Fibroblast of upper back skin (primary cell): ENCODE data around the gene NRXN3.
"Not testable (repeated sequence)": the region's sequence is repeated elsewhere in the genome, so short reads cannot be mapped to it uniquely, and the experiment has no call there.

Experiments used
- DNase-seq: peaks from one replicate; pipeline ENCODE4 v3.0.0-alpha.2; 2013

Gene NRXN3

DNA sequence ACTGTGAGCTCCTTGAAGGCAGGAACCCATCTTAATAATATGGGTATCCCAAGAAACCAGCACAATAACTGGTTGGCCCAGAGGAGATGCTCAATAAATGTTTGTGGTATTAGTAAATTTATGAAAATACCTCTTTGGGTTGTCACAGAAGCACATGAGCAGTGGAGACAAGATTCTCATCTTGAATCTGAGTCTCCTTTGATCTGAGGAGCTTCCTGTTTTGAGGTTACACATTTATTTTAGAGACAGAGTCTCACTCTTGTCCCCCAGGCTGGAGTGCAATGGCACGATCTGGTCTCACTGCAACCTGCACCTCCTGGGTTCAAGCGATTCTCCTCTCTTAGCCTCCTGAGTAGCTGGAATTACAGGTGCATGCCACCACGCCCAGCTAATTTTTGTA is 247.4 kb downstream of the NRXN3 start:
- no peak for DNase-seq

DNA sequence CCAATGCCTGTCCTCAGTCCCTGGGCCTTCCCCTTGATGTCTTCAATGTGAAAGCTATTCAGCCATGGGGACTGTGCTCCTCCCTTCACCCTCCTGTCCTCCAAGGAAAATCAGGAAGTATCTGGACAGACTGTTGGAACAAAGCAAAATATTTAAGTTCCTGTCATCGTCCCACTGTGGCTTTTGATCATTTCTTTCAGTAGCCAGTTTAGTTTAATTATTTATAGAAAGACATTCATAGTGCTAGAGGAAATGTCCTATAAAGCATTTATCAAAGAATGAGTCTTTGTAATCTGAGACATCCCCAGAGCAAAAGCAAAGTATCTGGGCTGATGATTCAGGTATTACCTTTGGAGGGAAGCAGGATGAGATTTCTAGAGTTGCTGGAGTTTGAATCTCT is 254.1 kb downstream of the NRXN3 start:
- DNase-seq: no peak

DNA sequence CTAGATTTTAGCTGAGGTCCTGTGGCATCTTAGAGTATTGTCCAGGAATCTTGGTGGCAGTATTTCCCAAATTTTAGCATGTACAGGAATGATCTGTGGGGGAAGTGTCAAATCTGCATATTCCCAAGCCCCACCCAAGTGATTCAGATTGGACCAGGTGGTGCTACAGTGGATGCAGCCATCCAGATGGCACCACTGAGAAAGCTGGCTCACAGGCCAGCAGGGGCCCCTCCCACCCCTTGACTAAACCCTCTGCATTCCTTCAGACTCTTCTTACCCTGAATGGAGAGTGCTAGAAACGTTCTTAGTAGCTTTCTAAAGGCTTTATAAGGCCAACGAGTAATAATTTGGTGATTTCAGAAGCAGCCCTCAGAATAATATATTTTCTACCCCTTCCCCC is 255.2 kb downstream of the NRXN3 start:
- no peak for DNase-seq

DNA sequence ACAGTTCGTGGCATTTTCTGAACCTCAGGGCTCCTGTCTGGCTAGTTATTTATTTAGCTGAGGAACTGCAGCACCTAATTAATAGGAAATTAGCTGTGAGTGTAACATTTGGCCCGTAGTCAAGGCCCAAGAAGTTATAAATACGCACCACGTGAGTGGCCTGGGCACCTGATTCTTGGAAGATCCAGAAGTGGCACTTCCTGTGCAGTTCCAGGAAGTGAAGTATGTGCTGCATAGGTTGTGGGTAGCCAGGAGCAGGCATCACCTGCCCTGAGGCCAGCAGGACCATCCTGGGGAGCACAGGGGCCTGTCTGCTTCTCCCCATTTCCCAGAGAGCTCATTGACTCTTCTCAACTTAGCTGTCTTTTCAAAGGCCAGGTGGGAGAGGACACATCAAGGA is 255.6 kb downstream of the NRXN3 start:
- DNase-seq: no peak

DNA sequence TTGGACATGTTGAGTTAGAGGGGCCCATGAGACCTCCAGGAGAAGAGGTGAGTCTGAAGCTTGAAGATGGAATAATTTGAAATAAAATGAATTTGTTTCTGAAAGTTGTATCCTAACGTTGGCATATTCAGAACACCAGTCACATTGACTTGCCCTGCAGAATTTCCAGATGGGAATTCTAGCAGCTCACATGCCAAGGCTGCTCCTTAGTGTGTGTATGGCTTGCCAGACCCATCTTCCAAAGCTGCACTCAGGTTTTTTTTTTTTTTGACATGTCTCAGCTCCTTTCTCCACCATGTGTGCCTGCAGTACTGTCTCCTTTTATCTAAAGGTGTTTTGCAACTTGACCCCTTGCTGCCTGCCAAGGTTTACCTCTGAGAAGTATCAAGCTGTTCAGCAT is 261.9 kb downstream of the NRXN3 start:
- no peak for DNase-seq

DNA sequence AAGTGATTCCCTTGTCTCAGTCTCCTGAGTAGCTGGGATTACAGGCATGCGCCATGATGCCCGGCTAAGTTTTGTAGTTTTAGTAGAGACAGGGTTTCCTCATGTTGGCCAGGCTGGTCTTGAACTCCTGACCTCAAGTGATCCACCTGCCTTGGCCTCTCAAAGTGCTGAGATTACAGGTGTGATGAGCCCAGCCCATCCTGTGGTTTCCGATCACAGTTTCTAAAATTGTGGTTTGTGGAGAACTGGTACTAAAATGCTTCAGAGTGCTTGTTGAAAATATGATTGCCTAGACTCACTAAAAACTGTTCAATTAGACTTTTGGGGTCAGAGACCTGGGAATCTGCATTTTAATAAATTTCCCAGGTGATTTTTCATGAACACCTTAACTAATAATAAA is 267.3 kb downstream of the NRXN3 start:
- DNase-seq: not testable (repeated sequence)

DNA sequence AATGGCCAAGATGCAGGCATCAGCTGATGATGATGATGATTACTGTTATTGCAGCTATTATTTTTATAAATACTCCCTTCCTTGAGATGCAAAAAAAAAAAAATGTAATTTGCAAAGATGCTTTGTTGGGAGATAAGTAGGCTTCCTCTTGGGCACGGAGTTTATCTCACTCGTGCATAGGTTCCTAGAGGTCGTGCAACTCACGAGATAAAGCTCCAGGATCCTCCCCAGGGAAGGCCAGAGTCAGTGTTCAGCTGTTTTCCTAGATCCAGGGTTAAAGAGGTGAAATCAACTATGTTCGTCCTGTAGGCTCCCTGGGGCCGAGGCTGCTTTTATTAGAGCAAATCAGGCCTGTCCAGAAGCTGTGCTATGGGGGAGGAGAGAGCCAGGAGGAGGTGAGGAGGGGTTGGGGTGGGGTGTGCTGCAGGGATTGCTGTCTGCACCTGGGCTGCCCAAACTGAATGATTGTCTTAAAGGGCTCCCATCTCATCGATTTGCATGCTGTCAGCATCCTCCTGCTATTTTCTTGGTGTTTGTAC is 270.3 kb downstream of the NRXN3 start:
- no peak for DNase-seq

DNA sequence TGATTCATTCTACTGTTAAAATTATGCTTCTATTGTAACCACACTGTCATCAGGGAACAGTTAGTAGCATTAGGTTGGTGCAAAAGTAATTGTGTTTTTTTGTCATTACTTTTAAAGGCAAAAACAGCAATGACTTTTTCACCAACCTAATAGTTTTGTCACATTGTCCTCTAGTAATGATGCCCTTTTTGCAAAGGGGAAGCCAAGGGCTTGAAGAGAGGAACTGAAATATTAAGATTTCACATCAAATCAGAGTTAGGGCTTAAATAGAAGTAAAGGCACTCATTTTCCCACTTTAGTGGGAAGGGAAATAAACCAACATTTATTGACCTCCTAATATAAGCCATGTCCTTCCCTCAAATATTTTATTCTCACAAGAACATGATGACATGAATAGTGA is 273.7 kb downstream of the NRXN3 start:
- no peak for DNase-seq

DNA sequence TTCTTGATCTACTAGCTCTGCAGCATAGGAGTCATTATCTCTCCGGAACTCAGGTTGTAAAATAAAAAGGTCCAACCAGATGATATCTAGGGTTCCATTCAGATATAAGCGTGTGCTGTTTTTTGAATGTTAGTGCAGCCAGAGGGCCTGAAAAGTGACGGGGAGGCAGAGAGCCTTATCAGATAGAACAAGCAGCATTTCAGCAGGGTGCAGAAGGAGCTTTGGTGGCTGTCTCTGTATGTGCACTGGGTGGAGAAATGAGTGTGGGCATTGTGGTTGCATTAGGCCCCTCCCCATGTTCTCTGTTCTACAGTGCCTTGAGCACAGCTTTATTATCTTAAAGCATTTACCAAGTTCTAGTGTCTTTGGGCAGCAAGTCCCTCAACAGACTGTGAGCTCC is 275.1 kb downstream of the NRXN3 start:
- DNase-seq: no peak

DNA sequence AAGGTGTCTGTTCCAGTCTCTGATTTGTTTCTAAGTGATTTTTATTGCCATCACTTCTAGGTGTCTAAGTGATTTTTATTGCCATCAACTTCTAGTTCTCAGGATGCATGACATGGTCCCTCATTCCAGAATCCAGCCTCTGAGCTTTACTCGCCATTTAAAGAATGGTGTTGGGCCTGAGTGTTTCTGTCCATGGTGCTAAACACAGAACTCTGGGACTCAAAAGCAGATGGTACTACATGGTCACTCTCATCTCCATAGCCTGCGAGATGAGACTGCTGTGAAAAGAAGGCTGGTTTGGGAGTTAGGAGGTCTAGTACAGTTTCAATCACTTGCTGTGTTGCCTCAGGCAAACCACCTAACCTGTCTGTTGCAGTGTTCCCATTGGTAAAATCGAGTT is 276.6 kb downstream of the NRXN3 start:
- DNase-seq: peak; percentile 1

DNA sequence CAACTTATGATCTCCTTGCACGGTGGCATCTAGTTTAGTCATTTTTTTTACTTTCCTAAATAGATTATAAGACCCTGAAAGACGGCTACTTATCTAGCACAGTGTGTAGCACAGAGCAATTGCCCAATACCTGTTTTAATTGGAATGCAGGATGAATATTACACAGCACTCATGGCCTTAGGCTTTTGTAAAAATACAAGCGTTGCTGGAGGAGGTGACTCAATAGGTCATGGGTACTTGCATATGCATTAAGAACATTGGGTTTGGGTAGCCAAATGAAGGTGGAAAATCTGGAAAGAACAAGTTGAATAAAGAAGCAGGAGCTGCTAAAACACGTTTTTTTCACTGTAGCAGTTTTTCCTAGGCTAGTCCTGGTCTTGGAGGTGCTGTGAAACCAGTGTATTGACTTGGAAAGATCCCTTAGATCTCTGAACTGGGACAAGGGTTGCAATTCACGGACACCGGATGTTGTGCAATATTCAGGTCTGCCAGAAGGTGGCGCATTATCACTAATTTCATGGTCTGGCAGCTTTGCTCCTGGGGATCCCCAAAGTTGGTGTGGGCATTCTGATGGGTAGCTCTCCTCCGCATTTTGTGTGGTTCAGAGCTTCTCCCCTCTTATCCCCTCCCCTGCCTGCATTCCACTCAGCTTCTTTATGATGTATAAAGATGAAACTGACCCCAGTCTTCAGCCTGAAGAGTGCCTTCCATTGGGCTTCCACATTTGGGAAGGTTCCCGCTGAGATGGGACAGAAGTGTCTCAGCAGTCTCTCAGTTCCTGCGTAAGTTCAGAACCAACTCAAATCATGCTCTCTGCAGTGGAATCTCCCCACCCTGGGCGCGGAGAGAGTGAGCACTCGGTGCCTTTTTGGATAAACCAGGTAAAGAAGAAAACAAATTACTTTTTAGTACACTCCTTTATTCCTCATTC is 278.3 kb downstream of the NRXN3 start:
- DNase-seq: peak; percentile 29

DNA sequence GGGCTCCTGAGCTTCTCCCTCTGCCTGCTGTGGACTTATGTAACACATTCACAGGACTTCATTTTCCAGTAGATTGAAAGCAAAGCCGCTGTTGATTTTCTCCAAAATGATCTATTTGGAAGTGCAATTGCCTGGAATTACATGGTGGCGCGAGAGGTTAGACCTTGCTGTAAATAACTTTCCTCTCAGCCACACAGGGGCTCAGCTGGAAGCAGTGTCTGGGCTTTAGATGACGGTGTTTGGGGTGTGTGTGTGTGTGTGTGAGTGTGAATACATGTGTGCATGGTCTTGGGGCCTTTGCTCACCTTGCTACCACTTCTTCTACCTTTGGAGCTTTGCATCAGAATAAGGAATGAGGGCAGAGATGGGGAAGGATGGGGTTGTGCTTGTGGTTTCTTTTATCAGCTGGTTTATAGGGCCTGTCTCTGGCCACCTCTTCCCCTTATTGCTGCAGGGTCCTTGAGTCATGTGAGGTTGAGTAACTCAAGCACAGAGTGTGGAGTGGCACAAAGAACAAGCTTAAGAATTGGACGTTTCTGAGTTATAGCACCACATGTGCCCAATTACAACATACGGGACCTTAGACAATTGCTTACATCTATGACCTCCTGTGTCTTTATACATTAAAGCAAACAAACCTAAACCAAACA is 280.6 kb downstream of the NRXN3 start:
- no peak for DNase-seq

DNA sequence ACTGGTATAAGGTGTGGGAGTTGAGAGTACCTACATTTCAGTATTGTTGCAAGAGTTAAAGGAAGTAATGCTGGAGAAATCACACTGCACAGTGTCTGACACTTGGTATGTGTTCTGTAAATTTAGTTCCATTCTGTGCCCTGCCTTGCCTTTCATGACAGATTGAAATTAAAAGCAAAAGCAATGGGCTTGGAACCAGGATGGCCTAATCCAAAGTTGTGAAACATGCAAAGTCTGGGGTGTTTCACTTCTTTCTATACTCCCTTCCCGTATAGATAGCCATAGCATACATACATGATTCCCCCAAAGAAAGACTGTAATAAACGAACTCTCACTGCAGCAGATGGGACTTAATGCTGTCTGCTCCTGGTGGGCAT is 281.1 kb downstream of the NRXN3 start:
- no peak for DNase-seq

DNA sequence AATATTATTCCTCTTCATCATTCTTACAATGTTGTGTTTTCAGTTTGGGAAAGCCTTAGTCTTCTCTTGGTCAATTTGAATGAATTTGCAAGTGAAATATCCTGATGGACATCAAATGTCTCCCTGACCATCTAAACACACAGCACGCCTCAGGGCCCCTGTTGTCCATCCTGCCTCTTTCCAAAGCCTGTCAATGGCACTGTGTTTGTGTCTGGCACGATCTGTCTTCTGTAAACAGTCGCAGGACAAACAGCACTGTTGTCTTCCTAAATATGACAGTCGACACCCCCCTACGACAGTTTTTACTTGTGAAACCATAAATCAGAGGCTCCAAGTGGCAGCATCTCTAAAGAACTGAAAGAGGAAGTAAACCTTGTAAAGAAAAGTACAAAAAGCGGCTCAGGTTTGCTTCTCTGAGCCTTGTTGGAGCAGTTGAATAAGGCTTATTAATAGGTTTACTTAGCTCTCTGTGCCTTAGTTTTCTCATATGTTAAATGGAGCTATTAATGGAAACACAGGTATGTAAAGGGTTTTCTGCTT is 285.8 kb downstream of the NRXN3 start:
- no peak for DNase-seq

DNA sequence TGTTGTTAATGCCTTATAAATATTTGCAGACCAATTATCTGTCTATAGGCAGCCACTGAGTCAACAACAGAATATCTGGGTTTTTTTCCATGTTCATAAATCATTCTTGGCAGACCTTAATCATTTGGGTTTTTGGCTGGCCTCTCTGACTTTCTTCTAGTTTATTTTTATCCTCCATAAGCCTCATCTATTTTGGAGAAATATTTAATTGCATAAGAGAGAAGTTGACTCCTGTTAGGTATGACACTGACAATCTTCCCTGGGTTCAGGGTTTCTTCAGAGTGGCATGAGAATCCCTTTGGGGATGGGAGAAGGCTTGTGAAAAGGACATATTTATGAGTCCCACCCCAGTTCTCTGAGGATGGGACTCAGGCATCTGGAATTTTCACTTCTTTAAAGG is 299.8 kb downstream of the NRXN3 start:
- DNase-seq: no peak

DNA sequence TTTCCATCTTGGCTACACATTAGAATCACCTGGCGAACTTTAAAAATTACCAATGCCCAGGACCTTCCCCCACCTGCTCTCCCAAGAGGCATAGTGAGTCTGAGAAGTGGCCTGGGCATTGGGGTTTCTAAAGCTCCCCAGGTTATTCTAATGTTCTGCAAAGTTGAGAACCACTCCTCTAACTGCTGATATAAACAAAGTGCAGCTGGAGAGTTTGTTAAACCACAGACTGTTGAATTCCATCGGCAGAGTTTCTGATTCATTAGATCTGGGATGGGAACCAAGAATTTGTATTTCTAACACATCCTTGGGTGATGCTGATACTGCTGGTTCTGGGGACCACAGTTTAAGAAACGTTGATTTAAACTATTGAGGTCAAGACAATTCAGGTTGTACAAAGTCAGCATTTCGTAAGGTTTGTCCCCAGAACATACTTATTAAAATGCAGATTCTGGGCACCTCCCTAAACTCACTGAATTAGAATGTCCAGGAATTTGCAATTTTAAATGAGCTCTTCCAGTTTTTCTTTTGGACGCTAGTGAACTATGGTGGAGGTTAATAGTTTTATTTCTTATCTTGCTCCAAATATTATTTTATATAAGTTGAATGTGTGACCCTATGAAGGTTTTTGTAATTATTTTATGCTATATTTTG is 309.1 kb downstream of the NRXN3 start:
- no peak for DNase-seq

DNA sequence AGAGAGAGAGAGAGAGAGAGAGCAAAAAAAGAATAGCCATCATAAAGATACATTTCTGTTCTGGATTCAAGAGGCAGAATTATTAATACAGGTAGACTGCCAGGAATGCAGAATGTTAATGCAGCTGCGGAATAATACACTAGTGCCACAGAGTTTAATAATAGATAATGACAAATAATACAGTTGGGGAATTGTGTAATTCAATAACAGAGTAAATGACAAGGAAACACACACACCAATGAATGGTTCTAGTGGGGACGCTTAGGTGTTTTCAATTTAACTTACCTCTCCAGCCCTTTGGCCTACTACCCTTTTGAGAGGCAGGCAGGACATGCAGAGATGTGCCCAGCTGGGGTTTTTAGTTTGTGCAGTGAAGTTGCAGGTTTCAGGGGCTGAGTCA is 313.9 kb downstream of the NRXN3 start:
- no peak for DNase-seq

DNA sequence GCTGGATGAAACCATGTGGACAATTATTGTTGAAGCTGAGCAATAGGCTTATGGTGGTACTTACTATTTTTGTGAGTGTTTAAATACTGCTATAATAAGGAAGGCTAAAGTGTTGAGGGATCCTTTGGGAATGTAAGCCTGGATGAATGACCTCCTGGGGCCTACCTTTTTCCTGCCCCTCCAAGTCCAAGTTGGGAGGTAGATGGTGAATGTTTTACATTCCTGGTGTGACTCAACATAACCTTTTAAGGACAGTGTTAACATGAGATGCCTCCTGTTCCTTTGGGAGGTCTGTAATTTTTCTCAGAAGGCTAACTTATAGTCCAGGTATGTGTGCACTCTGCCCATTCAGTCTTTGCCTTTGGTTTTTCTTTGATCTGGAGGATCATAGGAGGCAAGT is 315.9 kb downstream of the NRXN3 start:
- DNase-seq: no peak

DNA sequence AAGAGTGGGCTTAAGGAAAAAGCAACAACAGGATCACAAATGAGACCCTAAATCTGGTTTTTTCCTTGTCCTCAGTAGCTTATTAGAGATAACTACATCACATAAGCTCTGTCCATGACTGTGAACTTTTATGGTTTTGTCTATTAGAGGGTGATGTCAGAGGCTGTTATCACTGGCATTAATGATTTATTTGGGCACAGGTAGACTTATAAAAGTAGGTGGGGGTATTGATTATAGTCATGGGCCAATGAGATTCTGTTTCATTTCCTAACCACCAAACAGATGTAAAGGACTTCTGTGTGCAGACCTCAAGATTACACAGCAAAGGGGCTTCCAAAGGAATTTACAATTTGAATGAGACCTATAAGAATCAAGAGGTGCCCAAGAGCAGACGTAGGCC is 316.4 kb downstream of the NRXN3 start:
- no peak for DNase-seq

DNA sequence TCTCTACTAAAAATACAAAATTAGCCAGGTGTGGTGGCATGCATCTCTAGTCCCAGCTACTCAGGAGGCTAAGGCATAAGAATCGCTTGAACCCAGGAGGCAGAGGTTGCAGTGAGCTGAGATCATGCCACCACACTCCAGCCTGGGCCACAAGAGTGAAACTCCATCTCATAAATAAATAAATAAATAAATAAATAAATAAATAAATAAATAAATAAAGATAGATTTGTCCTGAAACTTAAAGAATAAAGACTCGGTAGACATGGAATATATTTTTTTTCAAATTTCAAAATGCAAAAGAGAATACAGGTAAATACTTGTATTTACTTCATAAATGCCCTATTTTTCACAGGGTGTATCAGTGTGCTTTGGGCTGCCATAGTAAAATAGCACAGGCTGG is 317.4 kb downstream of the NRXN3 start:
- not testable (repeated sequence) for DNase-seq

DNA sequence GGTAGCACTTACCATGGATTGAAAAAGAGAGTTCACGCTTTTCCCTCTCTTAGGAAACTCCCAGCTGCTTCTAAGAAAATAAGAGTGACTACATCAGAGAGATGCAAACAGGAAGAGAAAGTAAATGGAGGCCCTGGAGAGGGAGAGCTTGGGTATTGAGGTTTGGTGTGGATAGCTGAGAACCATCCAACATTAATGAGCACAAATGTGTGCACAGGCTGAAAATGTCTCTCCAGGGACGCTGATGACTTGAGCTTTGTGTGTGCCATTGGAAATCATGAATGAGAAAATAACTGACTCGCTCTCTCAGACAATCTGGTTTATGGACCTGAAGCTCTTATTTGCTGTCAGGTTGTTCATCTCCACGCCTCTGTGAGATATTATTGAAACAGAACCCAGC is 318.8 kb downstream of the NRXN3 start:
- no peak for DNase-seq

DNA sequence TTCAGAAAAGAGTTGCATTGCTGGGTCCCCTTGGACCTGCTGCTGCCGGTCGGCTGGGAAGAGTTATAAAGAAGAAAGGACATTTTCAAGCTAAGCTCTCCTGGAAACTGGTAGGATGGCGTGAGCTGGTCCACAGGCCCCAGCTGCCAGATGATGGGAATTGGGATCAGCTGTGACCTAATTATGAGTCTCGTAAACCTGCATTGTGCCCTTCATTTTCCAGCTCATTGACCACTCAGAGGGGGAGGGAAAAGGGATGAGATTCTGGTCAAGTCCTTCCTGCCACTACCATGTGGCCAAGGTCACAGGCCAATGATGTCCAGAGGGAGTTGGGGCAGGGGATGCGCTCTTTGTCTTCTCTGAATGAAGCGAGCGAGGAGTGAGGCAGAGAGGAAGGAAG is 320.9 kb downstream of the NRXN3 start:
- DNase-seq: no peak

DNA sequence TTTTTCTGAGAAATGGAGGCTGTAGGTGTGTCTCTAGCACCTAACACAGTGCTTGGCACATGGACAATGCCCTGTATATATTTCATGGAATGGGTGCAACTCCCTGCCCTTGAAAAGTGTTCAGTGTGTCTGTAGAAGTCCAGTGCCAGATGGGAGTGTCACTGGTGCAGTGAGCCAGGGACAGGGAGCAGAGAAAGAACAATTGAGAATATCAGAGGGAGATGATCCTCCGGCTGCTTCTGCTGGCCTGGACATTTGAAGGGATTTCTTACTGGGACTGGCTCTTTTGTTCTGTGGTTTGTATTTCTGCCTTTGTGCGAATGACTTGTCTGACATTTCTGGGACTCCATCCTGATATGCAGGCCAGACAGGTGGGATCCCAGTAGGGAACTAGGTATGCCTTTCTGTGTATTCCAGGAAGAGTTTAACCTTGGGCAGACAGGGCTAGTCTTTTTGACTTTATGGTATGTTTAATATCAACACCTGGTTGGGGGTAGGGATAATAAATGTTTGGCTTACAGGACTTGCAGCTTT is 328.0 kb downstream of the NRXN3 start:
- DNase-seq: no peak
